Measurements from ENCODE around the gene LYPD6B. TPM values are rescaled to one million over a fixed set of nuclear protein-coding genes. Genes with fewer than 3 reads are reported as not detected.

Gene LYPD6B
- total RNA-seq, 1 donor from 2014 or later: 1.1 TPM

DNA sequence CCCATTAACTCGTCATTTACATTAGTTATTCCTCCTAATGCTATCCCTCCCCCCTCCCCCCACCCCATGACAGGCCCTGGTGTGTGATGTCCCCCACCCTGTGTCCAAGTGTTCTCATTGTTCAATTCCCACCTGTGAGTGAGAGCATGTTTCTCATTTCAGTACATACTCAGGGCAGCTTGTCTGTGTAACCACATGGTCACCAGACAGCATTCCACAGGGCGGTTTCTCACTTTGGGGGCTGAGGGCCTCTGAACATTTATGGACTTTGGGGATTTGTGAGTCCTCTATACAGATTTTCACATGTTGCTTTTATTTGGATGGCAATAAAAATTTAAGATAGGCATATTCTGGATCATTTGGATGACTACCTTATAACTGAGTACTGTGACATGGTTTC lies 84.0 kb downstream of the LYPD6B start:
- TF ChIP-seq, protein P1, sequence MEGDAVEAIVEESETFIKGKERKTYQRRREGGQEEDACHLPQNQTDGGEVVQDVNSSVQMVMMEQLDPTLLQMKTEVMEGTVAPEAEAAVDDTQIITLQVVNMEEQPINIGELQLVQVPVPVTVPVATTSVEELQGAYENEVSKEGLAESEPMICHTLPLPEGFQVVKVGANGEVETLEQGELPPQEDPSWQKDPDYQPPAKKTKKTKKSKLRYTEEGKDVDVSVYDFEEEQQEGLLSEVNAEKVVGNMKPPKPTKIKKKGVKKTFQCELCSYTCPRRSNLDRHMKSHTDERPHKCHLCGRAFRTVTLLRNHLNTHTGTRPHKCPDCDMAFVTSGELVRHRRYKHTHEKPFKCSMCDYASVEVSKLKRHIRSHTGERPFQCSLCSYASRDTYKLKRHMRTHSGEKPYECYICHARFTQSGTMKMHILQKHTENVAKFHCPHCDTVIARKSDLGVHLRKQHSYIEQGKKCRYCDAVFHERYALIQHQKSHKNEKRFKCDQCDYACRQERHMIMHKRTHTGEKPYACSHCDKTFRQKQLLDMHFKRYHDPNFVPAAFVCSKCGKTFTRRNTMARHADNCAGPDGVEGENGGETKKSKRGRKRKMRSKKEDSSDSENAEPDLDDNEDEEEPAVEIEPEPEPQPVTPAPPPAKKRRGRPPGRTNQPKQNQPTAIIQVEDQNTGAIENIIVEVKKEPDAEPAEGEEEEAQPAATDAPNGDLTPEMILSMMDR (conservative IDR thresholded peaks at IDR 0.05; ENCODE audit: low read depth, low read length): no peak
- DNase-seq (ENCODE audit: low read depth): no peak
- no peak overlapping the region for H3K4me3 ChIP-seq (ENCODE audit: low read depth, low read length)

DNA sequence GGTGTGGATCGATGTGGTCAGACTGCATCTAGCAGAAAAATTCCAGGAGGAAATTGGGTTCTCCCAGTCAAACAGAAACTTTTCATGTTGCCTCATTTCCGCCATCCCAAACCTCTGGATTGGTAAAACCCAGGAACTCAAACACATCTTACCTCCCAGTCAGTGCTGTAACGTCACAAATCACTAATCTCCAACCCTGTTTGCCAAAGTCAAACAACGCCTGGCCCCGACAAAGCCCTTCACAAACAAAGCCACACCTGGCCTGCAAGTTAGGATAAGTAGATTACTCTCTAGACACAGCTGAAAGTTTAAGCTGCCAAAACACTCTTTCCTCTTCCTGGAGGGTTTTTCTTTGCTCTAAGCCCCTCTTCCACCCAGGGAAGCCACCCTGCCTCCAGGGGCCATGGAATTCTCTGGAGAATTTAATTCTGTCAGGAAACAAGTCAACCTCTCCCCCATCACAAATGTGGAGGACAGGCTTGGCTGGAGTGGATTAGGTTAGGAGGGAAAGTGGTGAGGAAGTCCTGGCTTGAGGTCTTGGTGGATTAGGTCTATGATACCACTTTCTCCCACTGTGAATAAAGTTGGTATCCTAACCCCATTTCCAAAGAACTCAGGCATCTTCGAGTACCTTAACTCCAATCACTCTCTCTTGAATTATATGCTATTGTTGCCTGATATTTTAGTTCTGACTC lies 86.7 kb downstream of the LYPD6B start:
- TF ChIP-seq, protein P1 (conservative IDR thresholded peaks at IDR 0.05; ENCODE audit: low read depth, low read length): no peak
- no peak for DNase-seq (ENCODE audit: low read depth)
- no peak overlapping the region for H3K4me3 ChIP-seq (ENCODE audit: low read depth, low read length)

DNA sequence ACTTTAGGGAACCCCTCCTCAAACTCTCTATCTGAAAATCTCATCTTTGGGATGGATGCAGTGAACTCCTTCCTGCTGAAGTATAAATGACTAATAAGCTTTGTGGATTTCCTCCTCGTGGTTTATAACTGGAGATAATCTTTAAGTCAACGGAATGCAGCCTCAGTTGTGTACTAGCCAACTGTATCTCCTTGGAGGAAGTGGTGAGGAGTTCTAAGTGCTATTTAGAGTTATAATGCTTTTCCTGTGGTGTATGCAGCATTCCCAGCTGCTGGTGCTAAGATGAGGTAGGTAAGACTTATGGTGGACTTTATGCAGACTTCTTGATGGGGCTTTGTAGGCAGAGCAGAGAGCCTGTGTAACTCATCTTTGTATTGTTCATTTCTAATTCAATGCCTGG lies 90.9 kb downstream of the LYPD6B start:
- DNase-seq (ENCODE audit: low read depth): no peak
- no peak overlapping the region for H3K4me3 ChIP-seq (ENCODE audit: low read depth, low read length)
- TF ChIP-seq, protein P1 (conservative IDR thresholded peaks at IDR 0.05; ENCODE audit: low read depth, low read length): no peak

DNA sequence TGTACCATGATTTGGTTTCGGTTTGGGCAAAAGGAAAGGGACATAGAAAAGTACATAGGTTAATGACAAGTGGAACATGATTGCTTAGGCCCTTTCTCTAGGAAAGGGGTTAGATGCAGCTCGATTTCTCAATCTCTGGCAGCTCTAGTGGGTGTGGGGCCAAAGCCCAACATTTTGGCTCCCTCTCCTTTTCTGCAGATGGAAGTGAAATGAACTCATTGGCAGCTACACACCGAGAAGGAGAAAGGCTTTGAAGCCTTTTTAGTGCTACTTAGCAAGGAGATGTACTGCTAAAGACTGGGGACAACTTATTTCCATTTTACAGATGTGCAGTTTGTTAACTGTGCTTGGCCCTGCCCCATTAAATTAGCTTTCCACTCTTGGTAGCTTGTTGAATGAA lies 93.8 kb downstream of the LYPD6B start:
- no peak overlapping the region for H3K4me3 ChIP-seq (ENCODE audit: low read depth, low read length)
- TF ChIP-seq, protein P1 (conservative IDR thresholded peaks at IDR 0.05; ENCODE audit: low read depth, low read length): no peak
- DNase-seq (ENCODE audit: low read depth): no peak

DNA sequence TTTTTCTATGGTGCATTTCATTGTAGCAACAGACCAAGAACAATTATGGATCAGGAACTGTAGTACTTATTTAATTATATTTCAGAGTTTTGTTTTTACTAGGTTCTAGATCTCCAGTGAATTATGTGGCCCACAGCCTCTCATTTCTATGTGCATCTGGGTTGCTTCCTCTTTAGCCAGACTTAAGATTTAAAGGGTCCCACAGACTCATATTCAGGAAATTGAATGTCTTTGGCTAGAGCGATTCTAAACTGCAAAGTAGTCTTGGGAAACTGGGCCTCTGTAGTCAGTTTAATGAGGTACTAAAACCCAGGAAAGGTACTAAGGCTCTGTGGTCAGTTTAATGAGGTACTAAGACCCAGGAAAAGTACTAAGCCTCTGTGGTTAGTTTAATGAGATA lies 94.4 kb downstream of the LYPD6B start:
- TF ChIP-seq, protein P1 (conservative IDR thresholded peaks at IDR 0.05; ENCODE audit: low read depth, low read length): no peak
- H3K4me3 ChIP-seq (ENCODE audit: low read depth, low read length): no peak overlapping the region
- no peak for DNase-seq (ENCODE audit: low read depth)

DNA sequence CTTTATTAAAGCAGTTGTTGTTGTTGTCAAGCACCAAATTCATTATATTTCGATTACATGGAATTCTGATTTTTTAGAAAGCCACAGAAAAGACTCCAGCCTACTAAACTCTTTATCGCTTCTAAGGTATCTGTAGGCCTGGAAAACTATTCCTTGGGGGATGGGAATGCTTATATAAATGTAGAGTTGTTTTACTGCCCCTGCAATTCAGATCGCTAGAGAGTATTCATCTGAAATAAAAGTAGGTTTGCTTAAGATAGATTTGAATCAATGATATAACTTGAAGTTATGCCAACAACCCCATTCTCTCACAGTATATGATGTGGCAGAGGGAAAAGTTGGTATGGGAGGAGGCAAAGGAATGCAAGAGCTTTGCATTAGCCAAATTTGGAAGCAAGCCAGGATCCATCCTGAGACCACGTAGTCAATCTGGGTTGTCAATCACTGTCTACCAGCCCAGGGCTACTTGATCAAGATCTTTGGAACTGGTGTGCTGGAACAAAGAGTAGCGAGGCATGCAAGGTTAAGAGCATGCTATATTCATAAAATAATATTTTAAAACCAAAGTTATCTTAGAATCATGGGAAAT lies 95.9 kb downstream of the LYPD6B start:
- H3K4me3 ChIP-seq (ENCODE audit: low read depth, low read length): no peak overlapping the region
- TF ChIP-seq, protein P1 (conservative IDR thresholded peaks at IDR 0.05; ENCODE audit: low read depth, low read length): no peak
- DNase-seq (ENCODE audit: low read depth): no peak

DNA sequence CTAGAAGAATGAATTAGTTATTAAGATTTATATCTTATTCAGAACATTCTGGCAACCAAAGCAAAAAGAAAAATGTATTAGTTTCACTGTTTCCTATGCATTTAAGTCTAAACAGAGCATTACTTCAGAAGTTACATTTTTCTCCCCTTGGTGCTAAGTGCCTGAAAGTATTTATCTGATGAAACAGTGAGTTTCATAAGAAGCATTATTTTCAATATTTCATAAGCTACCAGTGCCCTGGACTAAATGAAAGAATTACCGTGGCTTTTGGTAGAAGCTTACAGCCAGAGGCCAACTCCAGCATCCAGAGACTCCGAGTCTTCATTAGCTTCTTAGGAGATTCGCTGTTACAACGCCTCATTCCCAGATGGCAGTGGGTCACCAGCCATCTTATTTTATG lies 97.6 kb downstream of the LYPD6B start:
- no peak overlapping the region for H3K4me3 ChIP-seq (ENCODE audit: low read depth, low read length)
- TF ChIP-seq, protein P1 (conservative IDR thresholded peaks at IDR 0.05; ENCODE audit: low read depth, low read length): no peak
- no peak for DNase-seq (ENCODE audit: low read depth)
